Fibroblast of mammary gland (primary cell): ENCODE results near the gene ZNF641.
A peak's percentile ranks its signal among the peaks of the same experiment; 100 is the strongest.

ENCODE experiments used
- DNase-seq: peaks from one replicate; pipeline ENCODE4 v3.0.0-alpha.2; 2010; ENCODE audit warnings: low read depth
- H3K4me3 ChIP-seq: 2 replicates; pipeline ENCODE4 v1.5.1; 2011; ENCODE audit warnings: low read depth, mild to moderate bottlenecking, low read length, moderate library complexity; ENCODE audit not compliant: control insufficient read depth
- CTCF ChIP-seq: conservative IDR thresholded peaks from 2 replicates; pipeline ENCODE4 v1.5.1; 2011; ENCODE audit warnings: low read depth, low read length, inconsistent platforms; ENCODE audit not compliant: control insufficient read depth, insufficient read depth

ZNF641 gene

GRCh38 chr12:48296586-48297282 lies 54.0 kb downstream of the ZNF641 start:
- no peak for TF ChIP-seq CTCF
- peak overlapping the region; percentile 54 for H3K4me3 ChIP-seq
- DNase-seq, result peak; percentile 80

GRCh38 chr12:48292040-48292439 lies 58.7 kb downstream of the ZNF641 start:
- no peak for DNase-seq
- H3K4me3 ChIP-seq, result no peak overlapping the region
- TF ChIP-seq CTCF, result no peak

GRCh38 chr12:48291511-48291910 lies 59.2 kb downstream of the ZNF641 start:
- no peak overlapping the region for H3K4me3 ChIP-seq
- no peak for TF ChIP-seq CTCF
- DNase-seq, result no peak

- no peak for TF ChIP-seq CTCF
- H3K4me3 ChIP-seq, result no peak overlapping the region
- no peak for DNase-seq
Measured at GRCh38 chr12:48288387-48289268, 62.1 kb downstream of the ZNF641 start.
